ENCODE results near the gene VAC14.
"Not testable (repeated sequence)": the region's sequence is repeated elsewhere in the genome, so short reads cannot be mapped to it uniquely, and the experiment has no call there.

The VAC14 gene

DNA sequence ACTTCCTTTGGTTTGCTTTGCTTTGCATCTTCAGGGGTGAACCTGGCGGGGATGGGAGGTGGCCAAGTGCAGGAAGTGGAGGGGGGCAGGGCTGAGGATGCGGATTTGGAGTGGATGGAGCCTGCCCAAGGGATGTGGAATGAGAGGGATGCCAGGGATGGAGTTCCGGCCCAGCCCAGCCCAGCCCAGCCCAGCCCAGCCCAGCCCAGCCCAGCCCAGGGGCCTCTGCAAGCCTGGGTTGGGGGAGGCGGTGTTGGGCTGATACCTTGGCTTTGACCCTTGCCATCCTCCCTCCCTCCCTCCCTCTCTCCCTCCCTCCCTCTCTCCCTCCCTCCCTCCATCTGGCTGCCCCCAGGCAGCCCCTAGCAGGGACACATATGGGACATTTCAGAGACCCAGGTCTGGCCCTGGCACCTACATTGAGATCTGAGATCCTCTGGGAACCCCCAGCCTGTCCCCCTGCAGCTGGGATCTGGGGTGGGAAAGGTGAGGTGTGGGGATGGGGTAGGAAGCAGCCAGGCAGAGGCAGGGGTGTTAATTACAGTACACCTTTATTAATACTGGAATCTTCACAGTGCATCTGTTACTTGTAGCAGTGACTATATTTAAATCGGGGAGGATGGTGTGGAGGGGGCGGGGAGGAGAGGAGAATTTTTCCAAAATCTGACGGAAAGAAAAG lies 140.1 kb downstream of the VAC14 start:
- DNase-seq (ENCODE audit: low spot score), result no peak

DNA sequence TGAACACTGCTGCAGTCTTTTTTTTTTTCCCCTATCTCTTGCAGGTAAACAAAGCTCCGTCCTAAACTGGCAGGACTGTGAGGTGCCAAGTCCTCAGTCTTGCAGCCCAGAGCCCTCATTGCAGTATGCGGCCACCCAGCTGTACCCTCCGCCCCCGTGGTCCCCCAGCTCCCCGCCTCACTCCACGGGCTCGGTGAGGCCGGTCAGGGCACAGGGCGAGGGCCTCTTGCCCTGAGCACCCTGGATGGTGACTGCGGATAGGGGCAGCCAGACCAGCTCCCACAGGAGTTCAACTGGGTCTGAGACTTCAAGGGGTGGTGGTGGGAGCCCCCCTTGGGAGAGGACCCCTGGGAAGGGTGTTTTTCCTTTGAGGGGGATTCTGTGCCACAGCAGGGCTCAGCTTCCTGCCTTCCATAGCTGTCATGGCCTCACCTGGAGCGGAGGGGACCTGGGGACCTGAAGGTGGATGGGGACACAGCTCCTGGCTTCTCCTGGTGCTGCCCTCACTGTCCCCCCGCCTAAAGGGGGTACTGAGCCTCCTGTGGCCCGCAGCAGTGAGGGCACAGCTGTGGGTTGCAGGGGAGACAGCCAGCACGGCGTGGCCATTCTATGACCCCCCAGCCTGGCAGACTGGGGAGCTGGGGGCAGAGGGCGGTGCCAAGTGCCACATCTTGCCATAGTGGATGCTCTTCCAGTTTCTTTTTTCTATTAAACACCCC lies 140.8 kb downstream of the VAC14 start:
- DNase-seq (ENCODE audit: low spot score), result no peak

- peak; percentile 15 for DNase-seq (ENCODE audit: low spot score)
These were observed 141.4 kb downstream of the VAC14 start for GRCh38 chr16:70659546-70659945.

DNA sequence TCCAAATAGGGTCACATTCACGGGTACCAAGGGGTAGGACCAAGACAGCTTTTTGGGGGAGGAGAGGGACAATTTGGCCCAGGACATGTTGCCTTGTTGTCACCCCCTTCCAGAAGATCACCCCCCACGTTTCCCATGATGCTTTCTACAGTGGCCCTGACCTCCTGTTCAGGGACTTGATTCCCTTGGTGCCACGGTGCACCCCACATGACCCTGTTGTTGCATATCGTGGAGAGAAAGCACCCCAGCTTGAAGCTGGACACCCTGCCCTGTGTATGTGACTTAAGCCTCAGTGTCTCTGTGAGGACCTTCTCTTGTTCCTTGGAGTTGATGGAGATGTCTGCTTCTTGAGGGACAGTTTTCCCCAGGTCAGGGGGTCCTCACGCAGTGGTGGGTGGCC lies 142.0 kb downstream of the VAC14 start:
- no peak for DNase-seq (ENCODE audit: low spot score)

- DNase-seq (ENCODE audit: low spot score), result no peak
These were observed 143.0 kb downstream of the VAC14 start for GRCh38 chr16:70657956-70658355.

- no peak for DNase-seq (ENCODE audit: low spot score)
These were observed 144.2 kb downstream of the VAC14 start for GRCh38 chr16:70656712-70657263.

DNA sequence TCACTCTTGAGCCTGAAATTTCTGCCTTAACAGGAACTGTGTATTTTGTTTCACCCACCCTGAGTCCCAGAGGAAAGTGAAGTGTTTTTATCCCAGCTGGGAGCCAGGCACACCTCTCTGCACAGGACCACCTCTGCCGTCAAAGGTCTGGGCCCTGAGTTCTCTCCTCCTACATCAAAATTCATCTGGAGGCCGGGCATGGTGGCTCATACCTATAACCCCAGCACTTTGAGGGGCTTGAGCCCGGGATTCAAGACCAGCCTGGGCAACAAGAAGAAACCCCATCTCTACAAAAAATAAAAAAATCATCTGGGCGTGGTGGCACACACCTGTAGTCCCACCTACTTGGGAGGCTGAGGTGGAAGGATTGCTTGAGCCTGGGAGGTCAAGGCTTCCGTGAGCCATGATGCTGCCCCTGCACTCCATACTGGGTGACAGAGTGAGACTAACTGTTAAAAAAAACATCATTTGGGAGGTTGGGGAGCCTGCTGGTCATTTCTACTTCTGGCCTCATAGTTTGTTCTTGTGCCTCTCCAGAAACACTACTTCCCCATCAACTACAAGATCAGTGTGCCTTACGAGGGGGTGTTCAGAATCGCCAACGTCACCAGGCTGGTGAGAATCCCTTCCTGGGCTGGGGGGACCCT lies 144.8 kb downstream of the VAC14 start:
- no peak for DNase-seq (ENCODE audit: low spot score)

DNA sequence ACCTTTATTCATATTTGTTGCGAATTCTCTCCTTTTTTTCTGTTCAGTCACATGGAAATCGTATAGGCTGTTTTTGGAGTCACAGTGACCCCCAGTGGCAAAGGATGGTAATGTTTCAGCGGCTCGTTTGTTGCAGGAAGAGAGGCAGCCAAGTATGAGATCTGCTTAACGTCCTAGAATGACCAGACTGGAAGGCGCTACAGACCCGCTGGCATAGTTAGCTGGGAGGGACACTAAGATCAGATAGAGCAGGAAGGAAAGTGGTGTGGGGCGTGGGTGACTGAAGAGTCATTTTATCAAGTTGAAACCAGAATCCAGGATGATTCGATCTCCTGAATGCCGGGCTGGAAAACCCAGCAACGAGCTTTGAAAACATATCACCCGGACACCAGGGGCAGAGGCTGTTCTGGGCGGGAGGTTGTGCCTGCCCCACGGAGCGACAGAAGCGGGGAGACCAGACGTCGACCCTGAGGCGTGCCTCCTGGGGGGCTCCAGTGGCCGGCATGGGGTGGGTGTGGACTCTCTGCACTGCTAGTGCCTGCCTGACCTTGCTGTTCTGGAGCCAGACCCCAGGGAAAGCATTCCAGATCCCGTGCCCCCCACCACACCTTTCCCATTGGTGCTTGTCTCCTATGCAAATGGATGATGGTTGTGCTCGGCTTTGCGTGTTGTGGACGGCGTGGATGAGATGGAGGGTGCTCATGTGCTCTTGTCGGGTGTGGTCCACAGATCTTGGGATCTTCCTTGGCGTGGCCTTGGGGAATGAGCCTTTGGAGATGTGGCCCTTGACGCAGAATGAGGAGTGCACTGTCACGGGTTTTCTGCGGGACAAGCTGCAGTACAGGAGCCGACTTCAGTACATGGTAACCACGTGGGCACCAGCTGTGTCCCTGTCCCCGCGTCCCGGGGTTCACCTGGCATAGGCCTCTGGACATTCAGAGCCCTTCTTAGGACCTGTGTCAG lies 146.9 kb downstream of the VAC14 start:
- peak; percentile 75 for DNase-seq (ENCODE audit: low spot score)

DNA sequence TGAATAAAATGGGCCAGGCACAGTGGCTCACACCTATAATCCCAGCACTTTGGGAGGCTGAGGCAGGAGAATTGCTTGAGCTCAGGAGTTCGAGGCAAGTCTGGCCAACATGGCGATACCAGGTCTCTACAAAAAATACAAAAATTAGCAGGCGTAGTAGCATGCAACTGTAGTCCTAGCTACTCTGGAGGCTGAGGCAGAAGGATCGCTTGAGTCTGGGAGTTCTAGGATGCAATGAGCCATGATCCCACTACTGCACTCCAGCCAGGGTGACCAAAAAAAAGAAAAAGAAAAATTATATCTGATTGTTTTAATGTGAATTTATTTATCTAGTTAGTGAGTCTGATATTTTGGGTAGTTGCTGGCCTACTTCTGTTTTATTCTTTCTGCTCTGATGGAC lies 147.6 kb downstream of the VAC14 start:
- no peak for DNase-seq (ENCODE audit: low spot score)

GRCh38 chr16:70652322-70652721 lies 148.6 kb downstream of the VAC14 start:
- no peak for DNase-seq (ENCODE audit: low spot score)

GRCh38 chr16:70651524-70651923 lies 149.4 kb downstream of the VAC14 start:
- DNase-seq (ENCODE audit: low spot score), result no peak

DNA sequence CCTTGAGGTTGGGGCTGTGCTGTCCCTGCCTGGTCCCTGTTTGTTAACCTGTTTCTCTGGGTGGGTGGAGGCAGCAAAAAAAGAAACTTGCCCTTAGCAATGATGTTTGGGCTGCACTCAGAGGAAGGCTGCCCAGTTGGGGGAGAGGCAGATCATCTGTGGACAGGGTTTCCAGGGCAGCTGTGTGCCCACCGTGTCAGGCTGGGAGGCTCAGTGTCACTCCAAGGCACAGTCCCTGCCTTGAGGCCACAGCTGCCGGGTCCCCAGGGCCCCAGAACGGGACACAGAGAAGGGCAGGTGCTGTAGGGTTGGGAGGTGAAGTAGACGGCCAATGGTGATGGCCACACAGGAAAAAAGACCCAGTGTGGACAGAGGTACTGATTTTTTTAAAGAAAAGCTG lies 150.7 kb downstream of the VAC14 start:
- DNase-seq (ENCODE audit: low spot score), result no peak

DNA sequence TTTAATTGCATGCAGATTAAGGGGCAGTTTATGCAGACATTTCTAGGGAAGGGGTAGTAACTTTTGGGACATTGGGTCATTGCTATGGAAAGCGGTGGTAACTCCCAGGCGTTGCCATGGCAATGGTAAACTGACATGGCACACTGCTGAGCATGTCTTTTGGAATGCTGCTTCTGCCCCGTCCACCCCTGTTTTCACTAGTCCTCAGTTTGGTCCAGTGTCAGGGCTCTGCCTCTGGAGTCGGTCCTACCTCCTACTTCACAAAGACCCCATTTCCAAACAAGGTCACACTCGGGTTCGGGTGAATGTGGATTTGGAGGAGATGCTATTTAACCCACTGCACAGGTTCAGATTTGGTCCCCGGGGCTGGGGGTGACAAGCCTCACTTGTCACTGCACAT lies 151.7 kb downstream of the VAC14 start:
- DNase-seq (ENCODE audit: low spot score), result no peak

DNA sequence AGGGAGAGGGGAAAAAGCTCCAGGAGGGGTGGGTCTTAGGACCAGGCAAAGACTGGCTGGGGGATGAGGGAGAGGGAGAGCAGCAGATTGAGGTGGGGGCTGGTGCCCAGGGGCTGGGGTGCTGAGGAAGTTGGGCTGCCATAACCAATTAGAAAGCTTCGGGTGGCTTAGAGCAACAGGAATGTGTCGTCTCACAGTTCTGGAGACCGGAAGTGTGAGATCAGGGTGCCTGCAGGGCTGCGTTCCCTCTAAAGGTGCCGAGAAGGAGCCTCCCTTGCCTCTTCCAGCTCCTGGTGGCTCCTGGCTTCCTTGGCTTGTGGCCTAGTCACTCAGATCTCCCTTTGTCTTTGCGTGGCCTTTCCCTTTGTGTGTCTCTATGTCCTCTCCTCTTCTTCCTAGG lies 152.4 kb downstream of the VAC14 start:
- no peak for DNase-seq (ENCODE audit: low spot score)

GRCh38 chr16:70647441-70648359 lies 153.3 kb downstream of the VAC14 start:
- no peak for DNase-seq (ENCODE audit: low spot score)

DNA sequence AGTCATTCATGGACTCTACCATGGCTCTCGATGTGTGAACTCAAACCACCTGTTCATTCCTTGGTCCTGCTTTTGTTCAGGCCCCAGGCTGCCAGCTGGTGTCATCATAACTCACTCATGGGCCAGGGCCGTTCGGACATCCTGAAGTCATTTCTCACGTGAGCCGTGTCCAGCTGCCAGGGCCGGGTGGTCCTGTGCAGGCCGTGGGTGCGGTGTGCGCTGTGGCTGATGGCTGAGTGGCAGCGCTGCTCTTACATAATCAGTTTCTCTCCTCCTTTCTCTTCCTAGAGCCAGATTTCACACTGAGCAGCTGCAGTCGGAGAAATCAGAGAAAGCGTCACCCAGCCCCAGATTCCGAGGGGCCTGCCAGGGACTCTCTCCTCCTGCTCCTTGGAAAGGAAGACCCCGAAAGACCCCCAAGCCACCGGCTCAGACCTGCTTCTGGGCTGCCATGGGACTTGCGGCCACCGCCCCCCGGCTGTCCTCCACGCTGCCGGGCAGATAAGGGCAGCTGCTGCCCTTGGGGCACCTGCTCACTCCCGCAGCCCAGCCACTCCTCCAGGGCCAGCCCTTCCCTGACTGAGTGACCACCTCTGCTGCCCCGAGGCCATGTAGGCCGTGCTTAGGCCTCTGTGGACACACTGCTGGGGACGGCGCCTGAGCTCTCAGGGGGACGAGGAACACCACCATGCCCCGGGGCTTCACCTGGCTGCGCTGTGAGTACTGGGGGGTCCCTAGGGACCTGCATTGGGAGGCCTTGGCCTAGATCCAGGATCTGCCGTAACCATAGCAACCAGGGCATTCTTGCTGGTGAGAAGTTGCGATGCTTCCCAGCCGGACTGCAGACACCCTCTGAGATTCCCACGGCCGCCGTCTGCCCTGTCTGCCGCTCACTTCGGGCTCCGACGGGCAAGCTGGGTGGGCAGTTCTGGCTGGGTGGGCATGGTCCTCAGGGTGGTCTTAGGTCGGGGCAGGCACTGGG lies 154.4 kb downstream of the VAC14 start, which contains the start of gene IL34:
Gene IL34, plus strand, starts transcription at position 300 of the 982 bp plus-strand sequence. Its CDS starts 389 bp downstream, at position 689.
- DNase-seq (ENCODE audit: low spot score), result no peak

DNA sequence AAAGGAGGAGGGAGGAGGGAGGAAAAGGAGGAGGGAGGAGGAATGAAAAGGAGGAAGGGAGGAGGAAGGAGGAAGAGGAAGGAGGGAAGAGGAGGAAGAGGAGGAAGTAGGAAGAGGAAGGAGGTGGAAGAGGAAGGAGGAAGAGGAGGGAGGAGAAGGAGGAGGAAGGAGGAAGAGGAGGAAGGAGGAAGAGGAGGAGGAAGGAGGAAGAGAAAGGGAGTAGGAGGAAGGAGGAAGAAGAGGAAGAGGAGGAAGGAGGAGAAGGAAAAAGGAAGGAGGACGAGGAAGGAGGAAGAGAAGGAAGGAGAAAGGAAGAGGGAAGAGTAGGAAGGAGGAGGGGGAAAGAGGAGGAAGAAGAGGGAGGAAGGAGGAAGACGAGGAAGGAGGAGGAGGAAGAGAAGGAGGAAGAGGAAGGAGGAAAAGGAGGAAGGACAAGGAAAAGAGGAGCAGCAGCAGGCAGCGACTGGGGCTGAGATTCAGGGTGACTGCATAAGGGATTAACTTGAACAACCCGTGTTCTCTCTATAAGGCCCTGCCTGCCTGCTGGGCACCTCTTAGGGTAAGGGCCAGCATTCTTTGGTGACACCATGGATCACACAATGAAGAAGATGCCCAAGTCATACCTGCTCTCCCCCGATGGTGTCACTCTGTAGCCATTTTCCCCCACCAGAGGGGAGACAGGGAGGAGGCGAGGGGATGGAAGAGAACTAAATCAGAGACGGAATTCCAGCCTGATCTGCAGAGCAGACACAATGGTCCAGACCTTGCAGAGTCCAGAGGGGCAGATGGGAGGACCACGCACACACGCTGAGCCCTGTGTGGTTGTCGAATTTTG lies 156.0 kb downstream of the VAC14 start:
- DNase-seq (ENCODE audit: low spot score), result no peak

DNA sequence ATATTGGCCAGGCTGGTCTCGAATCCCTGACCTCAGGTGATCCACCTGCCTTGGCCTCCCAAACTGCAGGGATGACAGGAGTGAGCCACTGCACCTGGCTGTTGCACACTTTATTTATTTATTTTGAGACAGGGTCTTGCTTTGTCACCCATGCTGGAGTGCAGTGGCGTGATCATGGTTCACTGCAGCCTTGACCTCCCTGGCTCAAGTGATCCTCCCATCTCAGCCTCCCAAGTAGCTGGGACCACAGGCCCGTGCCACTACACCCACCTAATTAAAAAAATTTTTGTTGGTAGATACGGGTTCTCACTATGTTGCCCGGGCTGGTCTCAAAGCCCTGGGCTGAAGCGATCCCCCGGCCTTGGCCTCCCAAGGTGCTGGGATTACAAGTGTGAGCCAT lies 157.7 kb downstream of the VAC14 start:
- not testable (repeated sequence) for DNase-seq (ENCODE audit: low spot score)
